ENCODE measurements around the gene PPP1CB. TPM values are rescaled to one million over a fixed set of nuclear protein-coding genes. Genes with fewer than 3 reads are reported as not detected.
A peak's percentile ranks its signal among the peaks of the same experiment; 100 is the strongest.
"Not testable (repeated sequence)": the region's sequence is repeated elsewhere in the genome, so short reads cannot be mapped to it uniquely, and the experiment has no call there.

PPP1CB gene
- polyA plus RNA-seq, 4 donors: 80.4 to 171 (median 91.0) TPM

DNA sequence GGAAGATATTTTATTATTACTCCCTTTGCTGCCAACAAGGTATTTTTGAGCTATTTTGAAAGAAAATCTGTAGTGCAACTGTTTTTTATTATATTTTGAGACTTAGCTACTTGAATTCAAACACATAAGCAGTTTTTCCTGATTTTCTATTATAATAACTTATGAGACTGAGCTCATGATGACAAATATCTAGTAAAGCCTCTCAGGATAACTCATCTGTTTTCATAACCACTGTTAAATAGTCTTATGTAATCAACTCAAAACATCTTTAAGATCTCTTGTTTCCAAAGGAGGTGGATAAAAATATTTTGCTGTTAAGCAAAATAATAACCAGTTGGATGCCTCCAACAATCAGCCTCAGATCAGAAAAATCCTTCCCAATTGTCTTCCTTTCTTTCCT lies 21.9 kb upstream of the PPP1CB start:
- no peaks in the 10 kb centered on the region for H3K36me3 ChIP-seq (ENCODE audit: control insufficient read depth in 3 of 3, insufficient read depth in 2 of 3, low read depth in 1 of 3, low read length in 3 of 3)
- no peaks in the 10 kb centered on the region for H3K27me3 ChIP-seq (ENCODE audit: control insufficient read depth in 3 of 3, insufficient read depth in 3 of 3, low read length in 3 of 3)
- H3K4me3 ChIP-seq (ENCODE audit: low read depth in 1 of 3, low read length in 3 of 3): no peak overlapping the region
- no peak for DNase-seq
- no peak overlapping the region for H3K27ac ChIP-seq (ENCODE audit: low read depth in 1 of 3, low read length in 2 of 3)
- H3K4me1 ChIP-seq (ENCODE audit: control insufficient read depth in 3 of 3, insufficient read depth in 2 of 3, low read depth in 1 of 3, low read length in 2 of 3): no peaks in the 10 kb centered on the region
- no peaks in the 10 kb centered on the region for H3K9me3 ChIP-seq (ENCODE audit: control insufficient read depth in 2 of 2, insufficient read depth in 1 of 2, low read depth in 1 of 2, low read length in 1 of 2)
- no peak for FAIRE-seq

DNA sequence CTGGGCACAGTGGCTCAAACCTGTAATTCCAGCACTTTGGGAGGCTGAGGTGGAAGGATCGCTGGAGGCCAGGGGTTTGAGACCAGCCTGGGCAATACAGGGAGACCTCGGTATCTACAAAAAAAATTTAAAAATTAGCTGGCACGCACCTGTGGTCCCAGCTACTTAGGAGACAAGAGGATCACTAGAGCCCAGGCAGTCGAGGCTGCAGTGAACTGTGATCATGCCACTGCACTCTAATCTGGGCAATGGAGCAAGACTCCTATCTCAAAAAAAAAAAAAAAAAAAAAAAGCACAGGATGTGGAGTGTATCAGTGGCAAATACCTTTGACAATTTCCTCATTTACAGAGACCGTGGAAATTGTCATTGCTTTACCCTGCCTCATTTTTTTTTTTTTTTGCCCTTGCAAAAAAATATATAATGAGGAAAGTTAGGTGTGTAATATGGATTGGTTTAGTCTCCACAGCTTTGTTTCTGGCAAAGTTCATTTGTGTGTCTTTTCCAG lies 20.9 kb upstream of the PPP1CB start:
- Histone ChIP-seq H3K27ac (ENCODE audit: low read depth in 1 of 3, low read length in 2 of 3) (no peak overlapping the region), H3K9me3 (ENCODE audit: control insufficient read depth in 2 of 2, insufficient read depth in 1 of 2, low read depth in 1 of 2, low read length in 1 of 2) (no peaks in the 10 kb centered on the region), H3K4me3 (ENCODE audit: low read depth in 1 of 3, low read length in 3 of 3) (no peak overlapping the region), H3K4me1 (ENCODE audit: control insufficient read depth in 3 of 3, insufficient read depth in 2 of 3, low read depth in 1 of 3, low read length in 2 of 3) (no peaks in the 10 kb centered on the region), H3K36me3 (ENCODE audit: control insufficient read depth in 3 of 3, insufficient read depth in 2 of 3, low read depth in 1 of 3, low read length in 3 of 3) (no peaks in the 10 kb centered on the region), H3K27me3 (ENCODE audit: control insufficient read depth in 3 of 3, insufficient read depth in 3 of 3, low read length in 3 of 3) (no peaks in the 10 kb centered on the region)
- 77 to 82% (median 82%) methylated on average over 5 of the region's 5 CpGs for WGBS, 3 donors
- DNase-seq (no peak), FAIRE-seq (no peak)

DNA sequence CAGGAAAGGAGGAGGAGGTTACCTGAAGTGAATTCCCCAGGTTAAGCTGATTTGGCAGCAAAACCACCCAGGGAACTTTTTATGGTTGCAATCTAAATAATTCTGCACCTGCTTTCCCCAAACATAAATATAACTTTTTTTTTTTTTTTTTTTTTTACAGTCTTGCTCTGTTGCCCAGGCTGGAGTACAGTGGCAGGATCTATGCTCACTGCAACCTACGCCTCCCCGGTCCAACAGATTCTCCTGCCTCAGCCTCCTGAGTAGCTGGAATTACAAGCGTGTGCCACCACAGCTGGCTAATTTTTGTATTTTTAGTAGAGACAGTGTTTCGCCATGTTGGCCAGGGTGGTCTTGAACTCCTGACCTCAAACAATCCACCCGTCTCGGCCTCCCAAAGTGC lies 16.1 kb upstream of the PPP1CB start:
- DNase-seq (no peak), FAIRE-seq (no peak)
- H3K27ac ChIP-seq (ENCODE audit: low read depth in 1 of 3, low read length in 2 of 3): no peak overlapping the region
- WGBS, 3 donors: 79 to 84% (median 79%) methylated on average over 6 of the region's 6 CpGs
- no peaks in the 10 kb centered on the region for H3K4me1 ChIP-seq (ENCODE audit: control insufficient read depth in 3 of 3, insufficient read depth in 2 of 3, low read depth in 1 of 3, low read length in 2 of 3)
- no peaks in the 10 kb centered on the region for H3K27me3 ChIP-seq (ENCODE audit: control insufficient read depth in 3 of 3, insufficient read depth in 3 of 3, low read length in 3 of 3)
- no peaks in the 10 kb centered on the region for H3K36me3 ChIP-seq (ENCODE audit: control insufficient read depth in 3 of 3, insufficient read depth in 2 of 3, low read depth in 1 of 3, low read length in 3 of 3)
- no peak overlapping the region for H3K4me3 ChIP-seq (ENCODE audit: low read depth in 1 of 3, low read length in 3 of 3)
- H3K9me3 ChIP-seq (ENCODE audit: control insufficient read depth in 2 of 2, insufficient read depth in 1 of 2, low read depth in 1 of 2, low read length in 1 of 2): peaks cover 0 to 8% of the 10 kb centered on the region in 2 donors

DNA sequence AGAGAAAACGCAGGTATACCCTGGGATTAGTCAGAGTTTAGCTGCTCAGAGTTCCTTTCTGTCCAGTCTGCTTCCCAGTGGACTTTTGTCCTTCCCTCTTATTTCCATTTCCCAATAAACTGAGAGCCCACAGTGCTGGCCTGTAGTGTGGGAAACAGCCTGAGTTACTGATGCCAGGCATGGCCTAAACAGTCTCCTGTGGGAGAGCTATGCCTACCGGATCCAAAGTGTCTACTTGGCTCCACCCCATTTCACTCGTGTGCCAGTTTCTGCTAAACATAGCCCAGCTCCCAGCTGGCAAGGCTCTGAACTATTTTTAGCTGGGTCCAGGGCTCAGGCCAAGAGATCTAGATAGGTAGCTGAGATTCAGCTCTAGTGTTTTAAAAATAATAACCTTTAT lies 15.6 kb upstream of the PPP1CB start:
- FAIRE-seq: no peak
- WGBS, 3 donors: 31 to 50% (median 34%) methylated on average over 3 of the region's 3 CpGs

DNA sequence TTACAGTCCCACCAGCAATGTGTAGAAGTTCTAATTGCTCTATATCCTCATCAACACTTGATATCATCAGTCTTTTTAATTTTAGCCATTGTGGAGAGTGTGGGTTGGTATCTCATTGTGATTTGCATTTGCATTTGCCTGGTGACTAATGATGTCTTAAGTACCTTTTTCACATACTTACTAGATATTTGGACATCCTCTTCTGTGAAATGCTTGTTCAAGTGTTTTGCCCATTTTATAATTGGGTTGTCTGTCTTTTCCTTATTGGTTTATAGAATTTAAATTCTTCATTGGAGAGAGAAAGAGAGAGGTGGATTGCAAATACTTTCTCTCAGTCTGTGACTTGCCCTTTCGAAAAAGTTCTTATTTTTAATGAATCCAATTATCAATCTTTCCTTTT lies 14.0 kb upstream of the PPP1CB start:
- FAIRE-seq: no peak

More for the DNA sequence above, 15.6 kb upstream of the PPP1CB start:
- peak overlapping the region in 1 of 3 donors; percentile 13 for H3K27ac ChIP-seq (ENCODE audit: low read depth in 1 of 3, low read length in 2 of 3)
- peak; percentile 9 to 31 for DNase-seq
- H3K36me3 ChIP-seq (ENCODE audit: control insufficient read depth in 3 of 3, insufficient read depth in 2 of 3, low read depth in 1 of 3, low read length in 3 of 3): no peaks in the 10 kb centered on the region
- peaks cover 0 to 8% of the 10 kb centered on the region in 2 donors for H3K9me3 ChIP-seq (ENCODE audit: control insufficient read depth in 2 of 2, insufficient read depth in 1 of 2, low read depth in 1 of 2, low read length in 1 of 2)
- H3K4me1 ChIP-seq (ENCODE audit: control insufficient read depth in 3 of 3, insufficient read depth in 2 of 3, low read depth in 1 of 3, low read length in 2 of 3): no peaks in the 10 kb centered on the region
- H3K27me3 ChIP-seq (ENCODE audit: control insufficient read depth in 3 of 3, insufficient read depth in 3 of 3, low read length in 3 of 3): no peaks in the 10 kb centered on the region
- H3K4me3 ChIP-seq (ENCODE audit: low read depth in 1 of 3, low read length in 3 of 3): no peak overlapping the region

DNA sequence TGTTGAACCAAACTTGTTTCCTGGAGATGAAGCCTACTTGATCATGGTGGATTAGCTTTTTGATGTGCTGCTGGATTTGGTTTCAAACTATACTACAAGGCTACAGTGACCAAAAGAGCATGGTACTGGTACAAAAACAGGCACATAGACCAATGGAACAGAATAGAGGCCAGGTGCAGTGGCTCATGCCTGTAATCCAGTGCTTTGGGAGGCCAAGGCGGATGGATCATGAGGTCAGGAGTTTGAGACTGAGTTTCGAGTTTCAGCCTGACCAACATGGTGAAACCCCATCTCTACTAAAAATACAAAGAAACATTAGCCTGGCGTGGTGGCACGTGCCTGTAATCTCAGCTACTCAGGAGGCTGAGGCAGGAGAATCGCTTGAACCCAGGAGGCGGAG lies 9.0 kb upstream of the PPP1CB start:
- not testable (repeated sequence) for H3K4me3 ChIP-seq (ENCODE audit: low read depth in 1 of 3, low read length in 3 of 3); H3K4me1 ChIP-seq (ENCODE audit: control insufficient read depth in 3 of 3, insufficient read depth in 2 of 3, low read depth in 1 of 3, low read length in 2 of 3); H3K9me3 ChIP-seq (ENCODE audit: control insufficient read depth in 2 of 2, insufficient read depth in 1 of 2, low read depth in 1 of 2, low read length in 1 of 2); DNase-seq; H3K27me3 ChIP-seq (ENCODE audit: control insufficient read depth in 3 of 3, insufficient read depth in 3 of 3, low read length in 3 of 3); H3K27ac ChIP-seq (ENCODE audit: low read depth in 1 of 3, low read length in 2 of 3); FAIRE-seq; H3K36me3 ChIP-seq (ENCODE audit: control insufficient read depth in 3 of 3, insufficient read depth in 2 of 3, low read depth in 1 of 3, low read length in 3 of 3)
- 95 to 99% (median 96%) methylated on average over 6 of the region's 6 CpGs for WGBS, 3 donors

More for the DNA sequence above, 14.0 kb upstream of the PPP1CB start:
- Histone ChIP-seq H3K27me3 (ENCODE audit: control insufficient read depth in 3 of 3, insufficient read depth in 3 of 3, low read length in 3 of 3) (no peaks in the 10 kb centered on the region), H3K27ac (ENCODE audit: low read depth in 1 of 3, low read length in 2 of 3) (no peak overlapping the region), H3K4me3 (ENCODE audit: low read depth in 1 of 3, low read length in 3 of 3) (no peak overlapping the region), H3K4me1 (ENCODE audit: control insufficient read depth in 3 of 3, insufficient read depth in 2 of 3, low read depth in 1 of 3, low read length in 2 of 3) (no peaks in the 10 kb centered on the region), H3K36me3 (ENCODE audit: control insufficient read depth in 3 of 3, insufficient read depth in 2 of 3, low read depth in 1 of 3, low read length in 3 of 3) (no peaks in the 10 kb centered on the region), H3K9me3 (ENCODE audit: control insufficient read depth in 2 of 2, insufficient read depth in 1 of 2, low read depth in 1 of 2, low read length in 1 of 2) (peaks cover 0 to 8% of the 10 kb centered on the region in 2 donors)
- WGBS, 3 donors: 95 to 97% (median 97%) methylated on average over 1 of the region's 1 CpG
- no peak for DNase-seq

DNA sequence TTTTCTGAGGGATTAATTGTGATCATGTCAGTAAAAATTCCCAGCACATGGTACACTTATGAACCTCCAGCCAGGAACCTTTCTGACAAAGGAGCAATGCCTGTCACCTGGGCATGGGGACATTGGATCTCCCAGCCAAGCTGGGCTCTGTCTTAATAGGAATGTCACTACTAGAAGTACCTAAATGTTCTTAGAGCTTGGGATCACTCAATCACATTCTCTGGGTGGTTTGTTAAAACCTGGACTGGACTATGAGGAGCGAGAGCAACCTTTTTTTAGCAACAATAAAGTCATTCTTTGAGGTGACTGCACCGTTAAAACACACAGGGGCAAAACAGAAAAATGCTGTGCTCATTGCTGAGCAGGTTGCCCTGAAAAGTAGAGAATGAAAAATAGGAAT lies 6.4 kb upstream of the PPP1CB start:
- no peaks in the 10 kb centered on the region for H3K27me3 ChIP-seq (ENCODE audit: control insufficient read depth in 3 of 3, insufficient read depth in 3 of 3, low read length in 3 of 3)
- H3K4me1 ChIP-seq (ENCODE audit: control insufficient read depth in 3 of 3, insufficient read depth in 2 of 3, low read depth in 1 of 3, low read length in 2 of 3): peaks cover 3 to 28% (median 12%) of the 10 kb centered on the region in 3 donors
- no peaks in the 10 kb centered on the region for H3K9me3 ChIP-seq (ENCODE audit: control insufficient read depth in 2 of 2, insufficient read depth in 1 of 2, low read depth in 1 of 2, low read length in 1 of 2)
- no peak overlapping the region for H3K27ac ChIP-seq (ENCODE audit: low read depth in 1 of 3, low read length in 2 of 3)
- no peaks in the 10 kb centered on the region for H3K36me3 ChIP-seq (ENCODE audit: control insufficient read depth in 3 of 3, insufficient read depth in 2 of 3, low read depth in 1 of 3, low read length in 3 of 3)
- WGBS, 3 donors: 81 to 83% (median 82%) methylated on average over 2 of the region's 2 CpGs
- FAIRE-seq: no peak
- DNase-seq: no peak
- no peak overlapping the region for H3K4me3 ChIP-seq (ENCODE audit: low read depth in 1 of 3, low read length in 3 of 3)

DNA sequence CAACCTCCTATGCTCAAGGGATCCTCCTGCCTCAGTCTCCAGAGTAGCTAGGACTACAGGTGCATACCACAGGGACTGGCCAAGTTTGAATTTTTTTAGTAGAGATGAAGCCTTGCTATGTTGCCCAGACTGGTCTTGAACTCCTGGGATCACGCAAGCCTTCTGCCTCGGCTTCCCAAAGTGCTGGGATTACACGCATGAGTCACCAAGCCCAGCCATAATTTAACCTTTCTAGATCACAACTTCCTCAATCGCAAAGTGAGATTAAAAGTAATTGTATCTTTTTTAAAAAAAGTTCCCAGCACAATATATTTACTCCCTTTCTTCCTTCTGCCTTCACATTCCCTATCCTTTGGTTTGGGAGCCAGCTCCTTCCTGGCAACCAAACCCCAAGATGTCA lies 5.8 kb upstream of the PPP1CB start:
- no peak overlapping the region for H3K4me3 ChIP-seq (ENCODE audit: low read depth in 1 of 3, low read length in 3 of 3)
- H3K9me3 ChIP-seq (ENCODE audit: control insufficient read depth in 2 of 2, insufficient read depth in 1 of 2, low read depth in 1 of 2, low read length in 1 of 2): no peaks in the 10 kb centered on the region
- DNase-seq (no peak), FAIRE-seq (no peak)
- peaks cover 7 to 35% (median 15%) of the 10 kb centered on the region in 3 donors for H3K4me1 ChIP-seq (ENCODE audit: control insufficient read depth in 3 of 3, insufficient read depth in 2 of 3, low read depth in 1 of 3, low read length in 2 of 3)
- H3K36me3 ChIP-seq (ENCODE audit: control insufficient read depth in 3 of 3, insufficient read depth in 2 of 3, low read depth in 1 of 3, low read length in 3 of 3): no peaks in the 10 kb centered on the region
- 59 to 68% (median 63%) methylated on average over 4 of the region's 4 CpGs for WGBS, 3 donors
- no peak overlapping the region for H3K27ac ChIP-seq (ENCODE audit: low read depth in 1 of 3, low read length in 2 of 3)
- H3K27me3 ChIP-seq (ENCODE audit: control insufficient read depth in 3 of 3, insufficient read depth in 3 of 3, low read length in 3 of 3): no peaks in the 10 kb centered on the region

DNA sequence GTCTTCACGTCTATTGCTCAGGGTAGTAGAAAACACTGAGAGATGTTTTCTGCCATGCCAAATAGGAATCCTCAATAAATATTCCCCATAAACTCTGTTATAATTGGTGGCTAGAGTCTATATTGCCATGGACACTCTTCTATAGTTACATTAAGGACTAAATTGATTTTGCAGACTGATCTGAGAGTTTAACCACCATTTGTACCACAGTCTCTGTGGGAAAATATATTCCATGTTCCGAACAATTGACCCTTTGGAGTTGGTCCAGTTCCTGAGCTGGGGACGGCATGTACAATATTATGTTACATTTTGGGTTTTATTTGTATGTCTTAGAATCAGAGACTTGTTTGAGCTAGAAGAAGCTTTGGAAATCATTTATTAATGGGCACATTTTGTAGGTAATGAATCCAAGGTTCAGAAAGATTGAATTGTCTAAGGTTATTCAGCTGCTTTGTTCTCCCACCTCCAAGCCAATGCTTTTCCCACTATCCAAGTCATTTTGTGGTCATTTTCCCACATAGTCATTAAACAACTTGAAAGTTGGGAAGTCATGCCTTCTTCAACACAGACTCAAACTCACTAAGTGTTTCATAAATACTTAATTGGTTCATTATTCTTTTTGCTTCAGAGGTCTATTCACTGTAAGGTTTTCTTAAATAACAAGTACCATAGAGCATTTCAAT lies 5.1 kb upstream of the PPP1CB start:
- H3K4me3 ChIP-seq (ENCODE audit: low read depth in 1 of 3, low read length in 3 of 3): no peak overlapping the region
- no peaks in the 10 kb centered on the region for H3K27me3 ChIP-seq (ENCODE audit: control insufficient read depth in 3 of 3, insufficient read depth in 3 of 3, low read length in 3 of 3)
- H3K36me3 ChIP-seq (ENCODE audit: control insufficient read depth in 3 of 3, insufficient read depth in 2 of 3, low read depth in 1 of 3, low read length in 3 of 3): no peaks in the 10 kb centered on the region
- 90 to 97% (median 95%) methylated on average over 3 of the region's 3 CpGs for WGBS, 3 donors
- H3K27ac ChIP-seq (ENCODE audit: low read depth in 1 of 3, low read length in 2 of 3): no peak overlapping the region
- H3K4me1 ChIP-seq (ENCODE audit: control insufficient read depth in 3 of 3, insufficient read depth in 2 of 3, low read depth in 1 of 3, low read length in 2 of 3): peaks cover 7 to 36% (median 15%) of the 10 kb centered on the region in 3 donors
- no peaks in the 10 kb centered on the region for H3K9me3 ChIP-seq (ENCODE audit: control insufficient read depth in 2 of 2, insufficient read depth in 1 of 2, low read depth in 1 of 2, low read length in 1 of 2)
- FAIRE-seq (no peak), DNase-seq (no peak)

All from small intestine (tissue), 7 donors.